Esophagus muscularis mucosa (tissue), 3 donors: ENCODE data around the gene PARD6G.

ENCODE experiments used
- POLR2AphosphoS5 ChIP-seq, 2 donors: sonication (generic); formaldehyde crosslinking; IDR thresholded peaks; one replicate each; pipeline ENCODE4 v1.6.1; 2017; ENCODE audit warnings: antibody characterized with exemption in 2 of 2
- TF ChIP-seq, protein P1 (sequence below), 3 experiments: fragments of 200-600 bp in 2 of 3; fragments of 450-650 bp in 1 of 3; sonication (generic) in 2 of 3; IDR thresholded peaks; one replicate each; pipeline ENCODE4 v1.5.1; 2017 to 2019; ENCODE audit warnings: antibody characterized with exemption in 3 of 3, mild to moderate bottlenecking in 2 of 3, moderate library complexity in 1 of 3

DNA sequence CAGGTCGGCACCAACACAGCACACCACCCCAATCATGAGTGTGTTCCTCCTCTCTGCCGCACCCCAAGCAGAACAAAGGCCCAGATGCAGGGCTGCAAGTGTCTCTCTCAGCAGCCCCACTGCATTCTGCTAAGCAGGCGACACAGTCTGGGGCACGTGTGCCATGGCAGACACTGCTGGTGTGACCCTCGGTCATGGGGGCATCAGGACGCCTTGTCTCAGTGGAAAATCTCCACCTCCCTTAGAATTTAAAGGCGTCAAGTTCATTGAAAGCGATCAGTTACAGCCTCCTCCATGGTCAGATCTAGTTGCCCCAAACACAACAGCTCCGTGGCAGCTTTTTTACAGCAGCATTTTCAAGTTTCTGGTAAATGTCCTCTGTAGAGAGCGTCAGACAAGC is 81.1 kb downstream of the PARD6G start:
- TF ChIP-seq, protein P1, sequence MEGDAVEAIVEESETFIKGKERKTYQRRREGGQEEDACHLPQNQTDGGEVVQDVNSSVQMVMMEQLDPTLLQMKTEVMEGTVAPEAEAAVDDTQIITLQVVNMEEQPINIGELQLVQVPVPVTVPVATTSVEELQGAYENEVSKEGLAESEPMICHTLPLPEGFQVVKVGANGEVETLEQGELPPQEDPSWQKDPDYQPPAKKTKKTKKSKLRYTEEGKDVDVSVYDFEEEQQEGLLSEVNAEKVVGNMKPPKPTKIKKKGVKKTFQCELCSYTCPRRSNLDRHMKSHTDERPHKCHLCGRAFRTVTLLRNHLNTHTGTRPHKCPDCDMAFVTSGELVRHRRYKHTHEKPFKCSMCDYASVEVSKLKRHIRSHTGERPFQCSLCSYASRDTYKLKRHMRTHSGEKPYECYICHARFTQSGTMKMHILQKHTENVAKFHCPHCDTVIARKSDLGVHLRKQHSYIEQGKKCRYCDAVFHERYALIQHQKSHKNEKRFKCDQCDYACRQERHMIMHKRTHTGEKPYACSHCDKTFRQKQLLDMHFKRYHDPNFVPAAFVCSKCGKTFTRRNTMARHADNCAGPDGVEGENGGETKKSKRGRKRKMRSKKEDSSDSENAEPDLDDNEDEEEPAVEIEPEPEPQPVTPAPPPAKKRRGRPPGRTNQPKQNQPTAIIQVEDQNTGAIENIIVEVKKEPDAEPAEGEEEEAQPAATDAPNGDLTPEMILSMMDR (IDR thresholded peaks at IDR 0.05) = no peak
- no peak for TF ChIP-seq POLR2AphosphoS5 (IDR thresholded peaks at IDR 0.05)
